Left cardiac atrium (tissue), 4 donors: ENCODE results near the gene AFAP1L2. TPM values are rescaled to one million over a fixed set of nuclear protein-coding genes. Genes with fewer than 3 reads are reported as not detected.

Experiments
- ATAC-seq, 2 donors: fragments of 200-7000 bp; cut with Tn5 transposase; one replicate each; pipeline ENCODE4 v1.9.1; 2020; ENCODE audit warnings: mild to moderate bottlenecking in 2 of 2, moderate library complexity in 2 of 2
- DNase-seq: peaks from one replicate; pipeline ENCODE4 v3.0.0-alpha.2; 2020
- intact Hi-C, 2 donors: fragments of 100-400 bp; cut with DNase I; formaldehyde crosslinking; loops; one replicate each; pipeline versions ENCODE4 v1.14.1 to v1.15.1; 2022 to 2023
- total RNA-seq, 2 donors: library from RNA; stranded (reverse); fragmentation: NEBNext Ultra II Directional; extraction: Animal tissue kit (Norgen Biotek cat#: 25700); gene quantifications; one replicate each; pipeline ENCODE4 v1.2.1, GENCODE V29; 2021
- donor health status: DM: no; HTN: yes; CAD: no.
- donor health status: DM: no; HTN: yes; CAD: no; lungs with severe emphysema.
- donor health status: DM: yes; HTN: yes; CAD: no.
- donor health status: Dilated cardiomyopathy.

The AFAP1L2 gene
- total RNA-seq, 2 donors from 2014 or later = 5.5 to 7.6 TPM

DNA sequence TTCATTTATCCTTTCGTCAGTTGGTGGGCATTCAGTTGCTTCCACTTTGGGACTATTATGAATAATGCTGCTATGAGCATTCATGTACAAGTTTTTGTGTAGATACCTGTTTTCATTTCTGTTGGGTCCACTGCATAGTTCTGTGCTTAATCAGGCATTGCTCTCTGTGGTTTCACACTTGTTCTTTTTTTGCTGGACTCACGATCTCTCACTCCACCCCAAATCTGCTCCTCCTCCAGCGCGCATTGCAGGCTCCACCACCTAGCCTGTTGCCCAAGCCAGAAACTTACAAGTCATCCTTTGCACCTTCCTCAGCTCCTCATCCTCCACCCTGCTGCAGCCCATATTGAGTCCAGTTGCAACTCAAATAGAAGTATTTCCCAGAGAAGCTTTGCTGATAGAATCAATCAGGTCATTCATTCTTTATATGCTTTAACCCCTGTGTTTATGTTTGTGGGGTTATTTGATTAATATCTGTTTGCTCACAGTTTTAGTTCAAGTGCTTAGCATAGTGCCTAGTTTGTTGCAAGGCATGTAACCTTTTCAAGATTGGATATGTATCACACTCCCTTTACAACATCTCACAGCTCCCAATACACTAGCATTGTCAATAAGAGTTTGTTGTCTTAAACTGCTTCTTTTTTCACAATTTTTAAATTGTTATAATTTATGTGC lies 16.6 kb upstream of the AFAP1L2 start:
- no peak for ATAC-seq
- no peak for DNase-seq
- intact Hi-C loops = no loop called here

DNA sequence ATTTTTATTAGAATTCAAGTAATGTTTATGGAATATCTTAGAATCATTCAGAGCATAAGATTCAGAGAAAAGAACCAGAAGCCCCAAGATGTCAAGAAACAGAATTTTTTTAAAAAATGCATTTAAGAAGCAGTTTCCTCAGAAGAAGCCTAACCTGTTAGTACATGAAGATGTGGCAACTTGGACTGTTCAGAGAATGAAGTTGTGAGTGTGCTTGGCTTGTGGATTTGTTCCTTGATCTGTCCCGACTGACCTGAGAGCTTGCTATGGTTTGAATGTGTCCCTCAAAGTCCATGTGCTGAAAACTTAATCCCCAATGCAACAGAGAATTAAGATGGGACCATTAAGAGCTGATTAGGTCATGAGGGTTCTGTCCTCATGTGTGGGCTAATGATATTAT lies 13.8 kb upstream of the AFAP1L2 start:
- DNase-seq (no peak), ATAC-seq (no peak)
- intact Hi-C loops = no loop called here

DNA sequence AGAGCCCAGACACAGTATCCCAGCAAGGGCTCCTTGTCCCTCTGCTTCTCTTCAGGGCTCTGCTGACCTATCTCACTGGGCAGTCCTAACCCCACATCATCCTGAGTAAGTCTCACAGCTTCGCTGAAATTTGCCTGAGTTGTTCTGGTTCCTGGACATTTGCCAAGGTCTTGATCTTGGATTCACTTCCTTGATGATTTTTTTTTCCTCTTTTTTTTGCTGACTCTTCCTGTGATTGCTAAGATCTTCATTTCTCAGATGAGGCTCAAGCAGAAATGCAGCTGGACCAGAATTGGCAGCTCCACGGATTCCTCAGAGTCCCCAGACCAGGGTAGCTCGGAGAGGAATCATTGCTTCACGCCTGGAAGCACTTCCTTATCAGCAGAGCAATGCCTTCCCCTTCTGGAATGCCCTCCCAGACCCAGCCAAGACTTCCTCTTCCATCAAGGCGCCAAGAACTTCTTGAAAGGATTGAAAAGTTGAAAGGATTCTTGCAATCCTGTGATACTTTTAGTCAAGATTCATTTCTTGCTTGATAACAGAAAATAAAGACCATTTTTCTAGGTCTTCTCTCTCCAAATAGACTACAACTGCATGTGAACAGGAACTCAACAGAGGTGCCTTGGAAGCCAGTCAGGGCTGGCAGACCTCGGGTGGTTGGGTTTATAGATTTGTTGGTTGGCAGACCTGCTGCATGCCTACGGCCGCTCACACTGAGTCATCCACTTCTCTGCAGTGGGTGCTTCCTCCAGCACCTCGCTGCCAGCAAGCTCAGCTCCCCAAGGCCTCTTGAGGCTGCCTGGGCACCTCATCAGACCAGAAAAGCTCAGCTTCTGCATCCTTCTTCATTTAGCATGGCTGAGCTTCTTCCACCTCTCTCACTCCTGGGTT lies 8.8 kb upstream of the AFAP1L2 start:
- ATAC-seq (peak; percentile 92 to 98), DNase-seq (peak; percentile 71)
- intact Hi-C loops = no loop called here

DNA sequence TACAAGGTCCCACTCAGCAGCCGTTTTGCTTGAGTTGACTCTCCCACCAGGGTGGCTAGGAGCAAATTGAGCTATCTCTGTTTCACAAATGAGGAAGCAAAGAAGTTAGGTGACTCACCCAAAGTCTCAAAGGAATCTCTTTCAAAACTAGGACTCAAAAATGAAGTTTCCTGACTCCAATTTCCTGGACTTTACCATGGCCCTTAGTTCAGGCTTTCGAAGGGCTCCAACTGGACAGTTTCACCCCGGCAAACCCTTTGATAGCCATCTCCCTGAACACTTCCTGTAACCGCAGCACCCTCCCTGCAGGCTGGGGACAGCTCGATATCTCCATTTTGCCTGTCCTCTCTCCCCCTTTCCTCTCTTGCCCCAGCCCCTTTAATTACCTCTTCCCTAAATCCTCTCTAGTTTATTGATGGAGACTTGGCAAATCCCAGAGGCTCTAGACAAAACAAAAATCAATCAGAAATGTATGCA lies 4.7 kb upstream of the AFAP1L2 start:
- DNase-seq (no peak), ATAC-seq (no peak)
- intact Hi-C loops = loop anchor here (10.0 kb wide), 1 partner anchor 104 kb away; no protein-coding TSS in a partner anchor

DNA sequence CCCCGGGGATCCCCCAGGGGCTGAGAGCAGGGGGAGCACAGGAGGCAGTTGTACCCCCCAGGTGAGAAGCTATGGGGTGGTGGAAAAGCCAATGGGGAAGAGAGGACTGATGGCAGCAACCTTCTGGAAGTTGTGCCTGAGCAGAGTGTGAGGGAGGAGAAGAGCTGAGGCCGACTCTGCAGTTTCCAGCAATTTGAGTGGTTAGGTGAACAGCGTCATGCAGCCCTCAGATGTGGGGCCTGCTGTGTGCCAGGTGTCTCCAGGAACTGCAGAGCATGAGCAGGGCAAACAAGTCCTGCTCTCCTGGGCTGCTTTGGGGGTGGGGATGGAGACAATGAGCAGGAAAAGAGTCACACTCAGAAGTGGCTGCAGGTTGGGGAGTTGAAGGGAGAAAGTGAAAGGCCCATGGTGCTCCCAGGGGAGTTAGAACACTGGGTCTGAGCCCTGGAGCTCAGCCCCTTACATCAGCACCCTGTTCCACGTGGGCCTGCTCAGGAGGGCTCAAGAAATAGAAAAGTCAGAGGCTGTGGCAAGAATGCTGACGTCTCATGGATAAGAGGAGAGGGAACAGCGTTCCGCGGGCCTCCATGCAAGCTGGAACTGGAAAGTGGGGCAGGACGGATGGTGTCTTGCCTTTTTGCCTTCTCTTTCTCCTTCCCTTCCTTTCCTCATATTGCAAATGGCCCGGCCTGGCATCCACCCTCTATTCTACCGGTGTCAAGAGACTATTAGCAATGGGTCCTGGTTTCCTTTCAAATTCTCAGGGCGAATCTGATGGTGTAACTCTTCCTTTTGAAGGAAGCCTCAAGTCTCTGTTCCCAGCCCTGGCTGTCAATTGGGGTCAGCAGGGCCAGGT lies 4.0 kb upstream of the AFAP1L2 start:
- no peak for ATAC-seq
- intact Hi-C loops = loop anchor here (10.0 kb wide), 1 partner anchor 104 kb away; no protein-coding TSS in a partner anchor
- DNase-seq = no peak

DNA sequence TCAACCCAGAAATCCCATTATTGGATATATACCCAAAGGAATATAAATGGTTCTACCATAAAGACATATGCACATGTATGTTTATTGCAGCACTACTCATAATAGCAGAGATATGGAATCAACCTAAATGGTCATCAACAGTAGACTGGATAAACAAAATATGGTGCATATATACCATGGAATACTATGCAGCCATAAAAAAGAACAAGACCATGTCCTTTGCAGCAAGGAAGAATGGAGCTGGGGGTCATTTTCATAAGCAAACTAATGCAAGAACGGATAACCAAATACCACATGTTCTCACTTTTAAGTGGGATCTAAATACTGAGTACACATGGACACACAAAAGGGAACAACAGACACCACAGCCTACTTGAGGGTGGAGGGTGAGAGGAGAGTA lies 2.2 kb upstream of the AFAP1L2 start:
- ATAC-seq = no peak
- intact Hi-C loops = loop anchor here (10.0 kb wide), 1 partner anchor 102 kb away; no protein-coding TSS in a partner anchor
- no peak for DNase-seq

DNA sequence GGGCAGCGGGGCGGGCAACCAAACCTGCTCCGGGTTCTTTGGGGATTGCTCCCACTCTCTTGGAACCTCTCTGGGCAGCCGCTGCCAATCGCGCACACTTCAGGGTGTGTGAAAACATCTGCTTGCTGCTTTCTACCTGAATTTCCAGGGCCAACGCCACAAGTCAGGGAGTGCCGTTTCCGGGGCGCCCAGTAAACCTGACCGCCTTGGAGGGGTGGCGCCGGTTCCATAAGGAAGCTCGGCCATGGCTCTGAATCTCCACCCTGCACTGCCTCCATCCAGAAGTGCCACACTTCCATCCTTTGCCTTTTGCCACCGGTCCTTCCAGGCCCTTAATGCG lies 679 bp upstream of the AFAP1L2 start:
- DNase-seq = no peak
- intact Hi-C loops = loop anchor here (10.0 kb wide), 1 partner anchor 100 kb away; no protein-coding TSS in a partner anchor
- ATAC-seq = no peak

DNA sequence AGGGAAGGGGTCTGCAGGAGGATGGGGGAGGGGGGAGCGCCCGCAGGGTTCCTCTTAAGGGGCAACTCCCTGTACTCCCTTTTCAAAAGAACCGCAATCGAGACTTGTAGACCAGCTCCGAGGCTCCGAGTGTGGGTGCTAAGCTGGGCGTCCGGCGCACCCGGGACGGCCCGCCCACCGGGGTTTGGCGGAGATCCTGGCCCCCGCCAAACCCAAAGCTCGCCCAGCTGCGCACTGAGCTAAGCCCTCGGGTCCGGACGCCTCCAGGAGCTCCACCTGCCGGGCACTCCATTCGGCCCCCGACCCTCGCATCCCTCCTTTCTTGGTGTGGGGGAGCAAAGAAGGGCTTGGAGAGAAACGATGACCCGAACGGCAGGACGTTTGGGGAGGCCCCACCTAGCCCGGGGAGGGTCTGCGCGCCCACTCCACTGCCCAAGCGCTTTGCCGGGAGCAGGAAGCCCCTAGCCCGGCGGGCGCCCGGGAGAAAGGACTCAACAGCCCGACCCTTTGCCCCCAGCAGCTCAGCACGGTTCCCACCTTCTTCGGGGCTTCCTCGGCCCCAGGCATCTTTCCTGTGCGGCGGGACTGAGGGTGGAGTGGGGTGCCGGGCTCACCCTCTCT lies 651 bp downstream of the AFAP1L2 start:
- DNase-seq (peak; percentile 47), ATAC-seq (peak; percentile 59 to 69)
- intact Hi-C loops = loop anchor here (10.0 kb wide), 1 partner anchor 99 kb away; no protein-coding TSS in a partner anchor

DNA sequence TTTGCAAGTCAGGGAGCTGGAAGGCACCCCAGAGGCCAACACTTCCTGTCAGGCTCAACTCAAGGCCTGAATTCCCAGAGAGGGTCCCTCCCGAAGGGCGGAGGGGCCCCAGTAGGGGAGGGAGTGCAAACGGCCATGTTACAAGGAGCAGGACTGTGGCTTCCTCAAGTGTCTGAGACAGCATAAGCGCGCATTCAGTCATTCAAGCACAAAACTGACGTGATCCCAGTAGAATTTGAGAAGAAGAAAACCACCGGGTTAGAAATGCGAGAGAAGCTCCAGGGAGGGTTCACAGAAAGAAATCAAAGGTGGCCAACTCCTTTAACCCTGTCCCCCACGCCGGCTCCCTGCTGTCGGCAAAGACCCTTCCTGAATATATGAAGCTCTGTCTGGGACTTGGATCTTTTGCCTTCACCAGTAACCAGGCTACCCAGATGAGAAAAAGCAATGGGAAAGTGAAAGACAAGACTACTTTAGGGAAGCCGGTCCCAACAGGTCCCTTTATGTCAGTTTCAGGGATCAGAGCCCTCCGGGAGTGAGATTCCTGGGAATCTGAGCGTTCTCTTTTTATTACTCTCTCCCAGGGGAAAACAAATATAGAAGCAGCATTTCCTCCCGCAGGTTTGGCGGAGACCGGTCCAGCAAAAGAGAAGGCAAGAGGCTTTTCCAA lies 1.3 kb downstream of the AFAP1L2 start:
- ATAC-seq = peak in 1 of 2 donors; percentile 6
- DNase-seq = no peak
- intact Hi-C loops = loop anchor here (10.0 kb wide), 1 partner anchor 98 kb away; no protein-coding TSS in a partner anchor

DNA sequence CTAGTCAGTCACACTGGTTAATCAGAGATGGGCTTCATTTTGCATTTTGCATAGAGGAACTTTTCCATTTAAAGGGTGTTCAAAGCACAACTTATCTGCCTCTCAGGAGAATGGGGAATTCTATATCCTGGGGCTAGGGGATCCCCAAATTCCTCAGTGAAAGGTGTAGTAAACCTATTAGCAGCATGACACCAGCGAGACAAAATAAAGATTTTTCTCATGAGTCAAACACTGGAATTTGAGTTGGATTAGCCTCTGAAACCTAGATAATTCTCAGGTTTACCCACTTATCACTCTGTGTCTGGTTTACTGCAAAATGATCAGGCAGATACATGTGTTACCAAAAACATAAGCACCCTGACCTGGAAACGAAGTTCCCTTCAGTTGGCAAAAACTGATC lies 2.1 kb downstream of the AFAP1L2 start:
- intact Hi-C loops = loop anchor here (10.0 kb wide), 1 partner anchor 97 kb away; no protein-coding TSS in a partner anchor
- no peak for DNase-seq
- no peak for ATAC-seq

DNA sequence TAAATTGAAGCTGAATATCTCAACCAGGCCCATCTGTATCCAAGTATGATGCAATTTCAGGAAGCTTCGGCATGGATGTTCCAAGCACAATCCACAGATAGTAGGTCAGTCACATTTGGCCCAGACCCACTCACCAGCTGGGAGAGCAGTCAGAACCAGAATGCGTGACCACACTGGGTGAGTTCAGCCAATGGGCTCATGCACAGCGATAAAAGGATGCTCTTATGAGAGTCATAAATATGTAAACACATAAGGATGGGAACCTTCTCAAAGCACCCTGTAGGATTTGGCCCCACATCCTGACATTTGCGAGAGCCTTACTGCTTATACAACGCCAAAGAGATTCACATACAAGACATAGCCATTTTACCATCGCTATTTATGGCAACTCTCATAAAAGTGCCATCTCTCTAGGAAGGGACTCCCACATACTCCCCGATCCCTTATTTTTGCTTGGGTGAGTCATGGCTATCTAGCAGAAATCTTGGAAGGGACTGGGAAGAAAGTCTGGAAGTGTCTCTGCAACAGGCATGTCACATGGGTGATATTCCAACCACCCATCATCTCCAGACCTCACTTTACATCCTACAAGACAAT lies 3.0 kb downstream of the AFAP1L2 start:
- peak; percentile 46 to 57 for ATAC-seq
- DNase-seq = peak; percentile 78
- intact Hi-C loops = loop anchor here (10.0 kb wide), 1 partner anchor 96 kb away; no protein-coding TSS in a partner anchor

DNA sequence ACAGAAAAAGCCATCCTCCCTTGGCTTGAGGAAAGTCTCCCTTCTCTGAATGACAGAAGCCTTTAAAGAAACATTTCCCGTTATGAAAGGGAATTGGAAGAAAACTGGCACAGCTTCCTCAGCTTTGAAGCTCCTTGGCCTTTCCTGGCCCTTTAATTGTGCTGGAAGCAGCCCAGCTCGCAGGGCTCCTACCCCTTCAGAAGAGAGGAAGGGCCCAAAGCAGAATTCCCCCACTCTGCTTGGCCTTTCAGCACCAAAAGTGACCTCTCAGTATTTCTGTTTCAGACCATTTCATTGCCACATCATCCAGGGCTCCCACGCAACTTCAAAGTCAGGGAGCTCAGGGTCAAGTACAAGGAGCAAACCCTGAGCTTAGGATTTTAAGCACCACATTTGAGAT lies 4.2 kb downstream of the AFAP1L2 start:
- DNase-seq (no peak), ATAC-seq (no peak)
- intact Hi-C loops = loop anchor here (10.0 kb wide), 1 partner anchor 95 kb away; no protein-coding TSS in a partner anchor

DNA sequence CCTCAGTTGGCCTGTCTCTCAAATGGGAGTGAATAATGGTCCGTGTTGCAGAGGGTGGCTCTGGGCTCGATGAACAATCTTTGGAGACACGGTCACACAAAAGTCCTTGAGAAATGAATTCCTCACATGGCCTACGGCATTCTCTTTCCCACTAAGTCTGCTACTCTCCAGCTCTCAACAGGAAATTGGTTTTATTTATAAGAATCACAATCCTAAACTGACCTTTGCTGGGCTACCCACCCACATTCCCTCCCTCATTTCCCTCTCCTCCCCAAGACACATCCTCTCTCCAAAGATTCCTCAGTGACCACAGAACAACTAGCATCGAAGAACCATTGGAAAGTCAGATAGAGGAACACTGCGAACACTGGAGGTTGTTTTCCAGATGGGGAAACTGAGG lies 4.7 kb downstream of the AFAP1L2 start:
- intact Hi-C loops = no loop called here
- DNase-seq (no peak), ATAC-seq (no peak)

DNA sequence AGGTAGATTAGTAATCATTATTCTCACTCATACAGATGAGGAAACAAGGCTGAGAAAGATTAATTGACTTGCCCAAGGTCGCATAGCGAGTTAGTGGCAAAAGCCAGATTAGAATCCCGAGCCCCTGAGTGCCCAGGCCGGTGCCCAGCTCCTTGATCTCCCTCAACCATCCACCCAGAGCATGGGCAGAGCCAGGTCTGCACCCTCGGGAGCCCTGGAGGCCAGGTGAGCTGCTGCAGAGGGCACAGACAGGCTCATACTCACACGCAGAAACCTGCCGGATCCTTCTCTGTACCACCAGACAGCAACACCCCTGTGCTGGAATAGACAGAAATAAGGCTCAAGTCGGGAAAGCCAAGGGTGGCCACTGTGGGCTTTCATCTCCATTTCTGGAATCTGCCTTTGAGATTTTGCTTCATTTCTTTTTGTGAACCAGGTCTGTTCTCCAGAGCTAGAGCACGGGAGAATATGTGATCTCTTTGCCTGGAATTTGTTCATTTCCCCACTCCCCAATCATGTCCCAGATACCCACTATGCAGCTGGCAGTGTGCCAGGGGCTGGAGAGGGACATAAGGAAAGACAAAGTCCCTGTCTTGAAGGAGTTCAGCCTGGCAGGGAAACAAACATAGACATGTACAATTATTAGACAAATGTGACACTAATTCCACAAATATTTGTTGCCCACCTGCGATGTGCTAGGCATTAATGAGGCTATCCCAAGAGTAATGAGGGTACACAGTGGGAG lies 5.5 kb downstream of the AFAP1L2 start:
- intact Hi-C loops = no loop called here
- no peak for ATAC-seq
- no peak for DNase-seq

DNA sequence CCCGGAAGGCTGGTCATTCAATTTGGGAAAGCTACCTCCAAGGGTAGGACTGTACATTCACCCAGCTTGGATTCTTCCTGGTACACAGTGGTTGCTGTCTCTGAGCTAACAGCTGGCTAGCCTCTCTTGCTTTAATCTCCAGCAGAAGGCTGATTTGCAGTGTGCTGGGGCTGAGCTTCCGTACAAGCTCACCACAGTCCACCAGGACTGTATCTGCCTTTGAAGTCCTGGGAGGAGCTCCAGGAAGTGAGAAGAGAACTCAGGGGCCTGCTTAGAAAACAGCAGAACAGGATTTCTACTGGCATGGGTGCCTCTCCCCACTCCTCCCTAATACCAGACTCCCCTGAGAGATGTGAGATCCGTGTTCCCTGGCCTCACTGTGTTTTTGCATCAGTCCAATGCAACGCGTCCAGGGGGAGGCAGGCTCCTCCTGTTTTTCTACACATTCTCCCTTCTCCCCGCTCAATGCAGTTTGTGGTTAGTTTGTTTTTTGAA lies 6.6 kb downstream of the AFAP1L2 start:
- intact Hi-C loops = no loop called here
- DNase-seq (no peak), ATAC-seq (peak; percentile 27 to 72)

DNA sequence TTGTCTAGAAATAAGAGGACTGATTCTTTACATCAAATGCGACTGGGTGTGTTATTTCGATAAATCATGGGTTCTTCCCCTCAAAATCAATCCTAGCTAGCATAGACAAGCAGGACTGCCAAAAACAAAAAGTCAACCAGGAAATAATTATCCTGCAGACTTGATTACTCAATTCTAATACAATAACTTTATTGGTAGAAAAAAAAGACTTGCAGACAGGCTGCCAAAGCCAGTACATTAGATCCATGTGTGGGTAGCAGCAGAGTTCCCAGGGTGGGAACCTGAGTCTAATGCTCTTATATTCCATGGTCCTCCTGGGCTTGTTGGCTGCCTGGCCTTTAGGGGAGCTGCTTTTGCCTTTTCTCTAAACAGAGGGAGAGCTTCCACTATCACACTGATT lies 7.8 kb downstream of the AFAP1L2 start:
- no peak for DNase-seq
- no peak for ATAC-seq
- intact Hi-C loops = no loop called here
